Measurements from ENCODE around the gene ATP5ME.
"Not testable (repeated sequence)": the region's sequence is repeated elsewhere in the genome, so short reads cannot be mapped to it uniquely, and the experiment has no call there.

Gene ATP5ME

GRCh38 chr4:677431-678293, 3.6 kb upstream of the ATP5ME start:
- H3K27me3 ChIP-seq (ENCODE audit: insufficient read depth, insufficient read length): no peaks in the 10 kb centered on the region
- H3K9me3 ChIP-seq (ENCODE audit: insufficient read depth, low read length): no peaks in the 10 kb centered on the region
- no peak overlapping the region for H3K9ac ChIP-seq (ENCODE audit: insufficient read length, low read depth)
- no peak for DNase-seq (ENCODE audit: low read depth, low spot score)
- TF ChIP-seq SUZ12 (IDR thresholded peaks at IDR 0.05; ENCODE audit: extremely low read depth, insufficient read depth, insufficient read length) (no peak), YY1 (IDR thresholded peaks at IDR 0.05; ENCODE audit: insufficient read depth, insufficient read length) (no peak), ZNF274 (IDR thresholded peaks at IDR 0.05; ENCODE audit: low read depth, low read length) (no peak)
- H3K4me3 ChIP-seq (ENCODE audit: insufficient read length, low read depth): no peak overlapping the region
- peaks cover 44% of the 10 kb centered on the region for H3K4me1 ChIP-seq (ENCODE audit: insufficient read depth, insufficient read length)
- peaks cover 9% of the 10 kb centered on the region for H3K36me3 ChIP-seq (ENCODE audit: insufficient read depth, insufficient read length, low read length)

GRCh38 chr4:676871-677235, 2.8 kb upstream of the ATP5ME start:
- H3K4me1 ChIP-seq (ENCODE audit: insufficient read depth, insufficient read length): peaks cover 44% of the 10 kb centered on the region

DNA sequence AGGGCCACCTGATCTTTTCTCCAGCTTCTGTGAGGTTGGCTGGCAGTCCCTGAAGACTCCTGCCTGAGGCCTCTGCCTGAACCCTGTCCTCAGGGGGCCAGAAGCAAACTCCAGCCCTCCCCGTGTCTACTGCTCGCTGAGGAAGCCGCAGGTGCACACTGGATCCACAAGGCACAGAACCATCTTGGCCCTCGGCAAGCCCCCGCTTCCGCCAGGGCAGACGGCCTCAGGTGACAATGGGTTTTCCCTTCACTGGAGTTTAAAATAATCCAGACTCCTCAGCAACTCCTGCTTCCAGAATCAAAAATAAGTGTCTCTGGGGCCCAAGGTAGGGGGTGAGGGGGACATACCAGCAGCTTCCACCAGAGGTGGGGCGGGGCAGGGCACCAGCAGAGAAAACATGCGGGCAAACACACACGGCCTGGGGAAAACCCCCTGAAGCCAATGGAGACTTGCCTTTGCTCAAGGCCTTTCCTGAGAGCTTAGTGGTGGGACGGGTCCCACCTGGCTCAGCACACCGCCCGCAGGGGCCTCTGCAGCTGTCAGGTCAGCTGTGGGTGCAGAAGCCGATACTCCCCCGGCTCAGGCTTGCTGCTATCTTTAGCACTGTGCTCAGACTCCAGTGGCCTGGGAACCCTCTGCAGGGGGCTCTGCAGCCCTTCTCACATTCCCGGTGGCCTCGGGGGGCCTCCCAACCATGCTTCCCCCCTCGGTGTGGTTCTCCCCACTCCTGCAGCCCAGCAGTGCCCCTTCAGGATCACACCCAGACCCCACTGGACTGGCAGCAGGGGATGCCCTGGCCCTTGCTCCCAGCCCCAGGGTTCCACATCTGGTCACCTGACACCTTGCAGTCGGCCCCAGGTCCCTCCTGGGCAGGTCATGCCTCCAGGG, 2.1 kb upstream of the ATP5ME start:
- Histone ChIP-seq H3K9ac (ENCODE audit: insufficient read length, low read depth) (peak overlapping the region; percentile 58), H3K27me3 (ENCODE audit: insufficient read depth, insufficient read length) (no peaks in the 10 kb centered on the region), H3K4me1 (ENCODE audit: insufficient read depth, insufficient read length) (peaks cover 44% of the 10 kb centered on the region), H3K9me3 (ENCODE audit: insufficient read depth, low read length) (no peaks in the 10 kb centered on the region), H3K4me3 (ENCODE audit: insufficient read length, low read depth) (no peak overlapping the region), H3K36me3 (ENCODE audit: insufficient read depth, insufficient read length, low read length) (peaks cover 24% of the 10 kb centered on the region)
- DNase-seq (ENCODE audit: low read depth, low spot score): no peak
- TF ChIP-seq YY1 (IDR thresholded peaks at IDR 0.05; ENCODE audit: insufficient read depth, insufficient read length) (no peak), SUZ12 (IDR thresholded peaks at IDR 0.05; ENCODE audit: extremely low read depth, insufficient read depth, insufficient read length) (no peak), ZNF274 (IDR thresholded peaks at IDR 0.05; ENCODE audit: low read depth, low read length) (no peak)

More at GRCh38 chr4:676871-677235, 2.8 kb upstream of the ATP5ME start:
- no peaks in the 10 kb centered on the region for H3K9me3 ChIP-seq (ENCODE audit: insufficient read depth, low read length)
- no peak overlapping the region for H3K4me3 ChIP-seq (ENCODE audit: insufficient read length, low read depth)
- no peaks in the 10 kb centered on the region for H3K27me3 ChIP-seq (ENCODE audit: insufficient read depth, insufficient read length)
- H3K36me3 ChIP-seq (ENCODE audit: insufficient read depth, insufficient read length, low read length): peaks cover 17% of the 10 kb centered on the region
- no peak overlapping the region for H3K9ac ChIP-seq (ENCODE audit: insufficient read length, low read depth)
- no peak for DNase-seq (ENCODE audit: low read depth, low spot score)
- TF ChIP-seq SUZ12 (IDR thresholded peaks at IDR 0.05; ENCODE audit: extremely low read depth, insufficient read depth, insufficient read length): no peak
- no peak for TF ChIP-seq ZNF274 (IDR thresholded peaks at IDR 0.05; ENCODE audit: low read depth, low read length)
- no peak for TF ChIP-seq YY1 (IDR thresholded peaks at IDR 0.05; ENCODE audit: insufficient read depth, insufficient read length)

DNA sequence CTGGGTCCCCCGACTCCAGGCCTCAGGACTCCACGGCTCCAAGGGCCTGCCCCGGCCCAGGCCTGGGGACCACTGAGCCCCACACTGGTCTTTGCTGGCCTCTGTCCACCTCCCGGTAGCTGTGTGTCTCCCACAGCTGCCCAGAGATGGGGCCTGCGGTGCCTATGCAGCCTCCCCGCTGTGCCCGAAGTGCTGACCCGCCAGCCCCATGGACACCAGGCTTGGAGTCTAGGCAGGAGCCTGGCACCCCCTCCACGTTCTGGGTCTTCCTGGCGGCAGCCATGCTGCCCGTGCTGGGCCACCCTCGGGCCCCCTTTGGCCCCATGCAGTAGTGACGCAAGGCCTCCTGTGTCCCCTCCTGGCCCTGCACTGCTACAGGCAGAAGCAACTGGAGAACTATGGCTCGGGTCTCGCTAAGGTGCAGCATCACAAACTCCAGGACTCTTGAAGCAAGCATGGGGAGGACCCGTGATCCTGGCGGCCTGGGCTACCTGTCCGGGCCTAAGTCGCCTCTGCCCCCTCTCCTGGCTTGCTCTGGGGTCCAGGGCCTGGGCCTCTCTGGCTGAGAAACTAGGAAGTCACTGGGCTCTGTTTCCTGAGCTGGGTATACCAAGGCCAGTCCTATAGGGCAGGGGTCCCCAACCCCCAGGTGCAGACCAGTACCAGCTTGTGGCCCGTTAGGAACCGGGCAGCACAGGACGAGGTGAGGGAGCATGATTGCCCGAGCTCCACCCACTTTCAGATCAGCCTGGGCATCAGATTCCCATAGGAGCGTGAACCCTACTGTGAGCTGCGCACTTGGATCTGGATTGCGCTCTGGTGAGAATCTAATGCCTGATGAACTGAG, 1.2 kb upstream of the ATP5ME start:
- Histone ChIP-seq H3K36me3 (ENCODE audit: insufficient read depth, insufficient read length, low read length) (peaks cover 33% of the 10 kb centered on the region), H3K9me3 (ENCODE audit: insufficient read depth, low read length) (no peaks in the 10 kb centered on the region), H3K4me1 (ENCODE audit: insufficient read depth, insufficient read length) (peaks cover 38% of the 10 kb centered on the region), H3K9ac (ENCODE audit: insufficient read length, low read depth) (peak overlapping the region; percentile 97), H3K4me3 (ENCODE audit: insufficient read length, low read depth) (peak overlapping the region; percentile 75), H3K27me3 (ENCODE audit: insufficient read depth, insufficient read length) (no peaks in the 10 kb centered on the region)
- DNase-seq (ENCODE audit: low read depth, low spot score): no peak
- TF ChIP-seq YY1 (IDR thresholded peaks at IDR 0.05; ENCODE audit: insufficient read depth, insufficient read length): no peak
- no peak for TF ChIP-seq SUZ12 (IDR thresholded peaks at IDR 0.05; ENCODE audit: extremely low read depth, insufficient read depth, insufficient read length)
- no peak for TF ChIP-seq ZNF274 (IDR thresholded peaks at IDR 0.05; ENCODE audit: low read depth, low read length)

- H3K27me3 ChIP-seq (ENCODE audit: insufficient read depth, insufficient read length): no peaks in the 10 kb centered on the region
- no peaks in the 10 kb centered on the region for H3K9me3 ChIP-seq (ENCODE audit: insufficient read depth, low read length)
- peak overlapping the region; percentile 75 for H3K4me3 ChIP-seq (ENCODE audit: insufficient read length, low read depth)
- TF ChIP-seq ZNF274 (IDR thresholded peaks at IDR 0.05; ENCODE audit: low read depth, low read length) (no peak), SUZ12 (IDR thresholded peaks at IDR 0.05; ENCODE audit: extremely low read depth, insufficient read depth, insufficient read length) (no peak), YY1 (IDR thresholded peaks at IDR 0.05; ENCODE audit: insufficient read depth, insufficient read length) (no peak)
- peaks cover 34% of the 10 kb centered on the region for H3K4me1 ChIP-seq (ENCODE audit: insufficient read depth, insufficient read length)
- H3K36me3 ChIP-seq (ENCODE audit: insufficient read depth, insufficient read length, low read length): peaks cover 37% of the 10 kb centered on the region
- peak overlapping the region; percentile 91 for H3K9ac ChIP-seq (ENCODE audit: insufficient read length, low read depth)
- DNase-seq (ENCODE audit: low read depth, low spot score): no peak
Observed at GRCh38 chr4:673349-674091, 556 bp downstream of the ATP5ME start.

DNA sequence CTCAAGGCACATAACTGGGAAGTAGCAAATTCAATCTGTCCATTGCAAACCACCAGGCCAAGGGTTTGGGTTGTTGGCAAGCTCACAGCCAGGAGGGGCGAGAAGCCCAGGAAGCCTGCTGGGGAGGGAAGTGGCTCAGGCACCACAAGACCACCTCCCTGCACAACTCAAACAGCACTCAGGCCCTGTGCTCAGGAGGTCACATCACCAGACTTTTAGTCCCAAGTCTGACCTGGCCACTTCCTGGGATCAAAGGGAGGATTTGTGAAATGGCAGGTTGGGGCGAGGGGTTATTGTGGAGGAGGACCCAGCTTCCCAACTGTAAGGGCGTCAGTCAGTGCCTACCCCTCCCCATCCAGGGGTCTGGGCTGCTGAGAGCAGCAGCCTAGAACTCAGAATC, 2.3 kb downstream of the ATP5ME start:
- TF ChIP-seq YY1 (IDR thresholded peaks at IDR 0.05; ENCODE audit: insufficient read depth, insufficient read length) (no peak), ZNF274 (IDR thresholded peaks at IDR 0.05; ENCODE audit: low read depth, low read length) (no peak), SUZ12 (IDR thresholded peaks at IDR 0.05; ENCODE audit: extremely low read depth, insufficient read depth, insufficient read length) (no peak)
- no peak overlapping the region for H3K9ac ChIP-seq (ENCODE audit: insufficient read length, low read depth)
- no peak overlapping the region for H3K4me3 ChIP-seq (ENCODE audit: insufficient read length, low read depth)
- peaks cover 37% of the 10 kb centered on the region for H3K36me3 ChIP-seq (ENCODE audit: insufficient read depth, insufficient read length, low read length)
- no peaks in the 10 kb centered on the region for H3K9me3 ChIP-seq (ENCODE audit: insufficient read depth, low read length)
- H3K4me1 ChIP-seq (ENCODE audit: insufficient read depth, insufficient read length): peaks cover 25% of the 10 kb centered on the region
- H3K27me3 ChIP-seq (ENCODE audit: insufficient read depth, insufficient read length): no peaks in the 10 kb centered on the region
- DNase-seq (ENCODE audit: low read depth, low spot score): no peak

- not testable (repeated sequence) for H3K9me3 ChIP-seq (ENCODE audit: insufficient read depth, low read length); H3K27me3 ChIP-seq (ENCODE audit: insufficient read depth, insufficient read length); H3K9ac ChIP-seq (ENCODE audit: insufficient read length, low read depth); DNase-seq (ENCODE audit: low read depth, low spot score); H3K4me3 ChIP-seq (ENCODE audit: insufficient read length, low read depth)
- peaks cover 15% of the 10 kb centered on the region for H3K4me1 ChIP-seq (ENCODE audit: insufficient read depth, insufficient read length)
- H3K36me3 ChIP-seq (ENCODE audit: insufficient read depth, insufficient read length, low read length): peaks cover 37% of the 10 kb centered on the region
Observed at GRCh38 chr4:669806-670559, 4.1 kb downstream of the ATP5ME start.

GRCh38 chr4:668219-668618, 5.9 kb downstream of the ATP5ME start:
- H3K36me3 ChIP-seq (ENCODE audit: insufficient read depth, insufficient read length, low read length): peaks cover 34% of the 10 kb centered on the region
- H3K4me1 ChIP-seq (ENCODE audit: insufficient read depth, insufficient read length): peaks cover 10% of the 10 kb centered on the region
- not testable (repeated sequence) for H3K9ac ChIP-seq (ENCODE audit: insufficient read length, low read depth); DNase-seq (ENCODE audit: low read depth, low spot score); H3K4me3 ChIP-seq (ENCODE audit: insufficient read length, low read depth); H3K9me3 ChIP-seq (ENCODE audit: insufficient read depth, low read length); H3K27me3 ChIP-seq (ENCODE audit: insufficient read depth, insufficient read length)
